Right lobe of liver (tissue), 6 donors: ENCODE measurements around the gene CDH4. TPM values are rescaled to one million over a fixed set of nuclear protein-coding genes. Genes with fewer than 3 reads are reported as not detected.

ENCODE experiments used
- ATAC-seq, 4 donors: fragments of 200-7000 bp; cut with Tn5 transposase; one replicate each; pipeline ENCODE4 v1.9.1; 2020; ENCODE audit warnings: mild to moderate bottlenecking in 4 of 4, moderate library complexity in 4 of 4
- DNase-seq, 3 donors: peaks; one replicate each; pipeline ENCODE4 v3.0.0-alpha.2; 2020
- H3K27ac ChIP-seq, 3 donors: fragments of 200-600 bp; one replicate each; pipeline ENCODE4 v1.8.0; 2022
- H3K27me3 ChIP-seq, 2 donors: fragments of 200-600 bp; one replicate each; pipeline ENCODE4 v1.8.0; 2022
- H3K36me3 ChIP-seq, 4 donors: fragments of 200-600 bp; sonication (generic) in 1 of 4; one replicate each; pipeline versions ENCODE4 v1.5.1 to v1.8.0; 2017 to 2022; ENCODE audit warnings: control low read depth in 1 of 4
- H3K4me1 ChIP-seq, 4 donors: fragments of 200-600 bp; sonication (generic) in 1 of 4; one replicate each; pipeline versions ENCODE4 v1.5.1 to v1.8.0; 2017 to 2022; ENCODE audit warnings: control low read depth in 1 of 4
- H3K4me3 ChIP-seq, 3 donors: fragments of 200-600 bp; one replicate each; pipeline ENCODE4 v1.8.0; 2022
- H3K9me3 ChIP-seq, 4 donors: fragments of 200-600 bp; sonication (generic) in 1 of 4; one replicate each; pipeline versions ENCODE4 v1.5.1 to v1.8.0; 2017 to 2022; ENCODE audit warnings: control low read depth in 1 of 4
- CTCF ChIP-seq, 4 donors: fragments of 200-600 bp in 3 of 4; fragments of 450-650 bp in 1 of 4; IDR thresholded peaks; one replicate each; pipeline versions ENCODE4 v1.5.1 to v1.8.0; 2016 to 2022; ENCODE audit warnings: antibody characterized with exemption in 4 of 4, mild to moderate bottlenecking in 2 of 4
- POLR2A ChIP-seq: fragments of 450-650 bp; IDR thresholded peaks from one replicate; pipeline ENCODE4 v1.6.1; 2017; ENCODE audit warnings: antibody characterized with exemption, mild to moderate bottlenecking
- WGBS: methylation state at CpG from one replicate; pipeline ENCODE4 v1.1.6; 2018; ENCODE audit warnings: low coverage, low lambda C conversion rate; ENCODE audit not compliant: insufficient coverage; ENCODE audit errors: missing lambda C conversion rate; 5-methylcytosine and 5-hydroxymethylcytosine counted together
- intact Hi-C, 2 donors: fragments of 100-400 bp; cut with DNase I; formaldehyde crosslinking; loops; one replicate each; pipeline versions ENCODE4 v1.11.2 to v1.14.1; 2022
- total RNA-seq, 6 experiments: library from RNA; depleted of rRNA in 2 of 6; stranded (reverse); fragments of >200 nt in 2 of 6; fragmentation: NEBNext Ultra II Directional in 3 of 6; extraction: Animal tissue kit (Norgen Biotek cat#: 25700) in 3 of 6; gene quantifications; one replicate each; pipeline versions ENCODE4 v1.1.0 to v1.2.4, GENCODE V29; 2016 to 2023
- donor health status: DM: no; HTN: yes; CAD: no.
- donor health status: DM: no; HTN: no; CAD: no.
- donor health status: DM: no; HTN: no; CAD: no.
- donor health status: DM: no; HTN: yes; CAD: no.
- donor health status: DM: no; HTN: yes; CAD: no.

The CDH4 gene
- total RNA-seq, 6 experiments from 2014 or later = 0.02 to 0.14 (median 0.09) TPM; not detected in 3

- Histone ChIP-seq H3K27ac (no peak overlapping the region), H3K27me3 (no peaks in the 10 kb centered on the region), H3K36me3 (no peaks in the 10 kb centered on the region), H3K4me3 (no peak overlapping the region), H3K4me1 (no peaks in the 10 kb centered on the region), H3K9me3 (no peaks in the 10 kb centered on the region)
- no peak for TF ChIP-seq CTCF (IDR thresholded peaks at IDR 0.05)
- no peak for TF ChIP-seq POLR2A
- no peak for DNase-seq
- intact Hi-C loops = no loop called here
- ATAC-seq = no peak
- 75% methylated on average over 12 of the region's 26 CpGs for WGBS
Observed at GRCh38 chr20:61903575-61904340, 651.7 kb downstream of the CDH4 start.

- DNase-seq (no peak), ATAC-seq (no peak)
- Histone ChIP-seq H3K9me3 (no peaks in the 10 kb centered on the region), H3K27ac (no peak overlapping the region), H3K36me3 (no peaks in the 10 kb centered on the region), H3K27me3 (no peaks in the 10 kb centered on the region), H3K4me1 (no peaks in the 10 kb centered on the region), H3K4me3 (no peak overlapping the region)
- no peak for TF ChIP-seq CTCF (IDR thresholded peaks at IDR 0.05)
- no peak for TF ChIP-seq POLR2A
- intact Hi-C loops = no loop called here
- 70% methylated on average over 2 of the region's 14 CpGs for WGBS
Observed at GRCh38 chr20:61904456-61904855, 652.4 kb downstream of the CDH4 start.

DNA sequence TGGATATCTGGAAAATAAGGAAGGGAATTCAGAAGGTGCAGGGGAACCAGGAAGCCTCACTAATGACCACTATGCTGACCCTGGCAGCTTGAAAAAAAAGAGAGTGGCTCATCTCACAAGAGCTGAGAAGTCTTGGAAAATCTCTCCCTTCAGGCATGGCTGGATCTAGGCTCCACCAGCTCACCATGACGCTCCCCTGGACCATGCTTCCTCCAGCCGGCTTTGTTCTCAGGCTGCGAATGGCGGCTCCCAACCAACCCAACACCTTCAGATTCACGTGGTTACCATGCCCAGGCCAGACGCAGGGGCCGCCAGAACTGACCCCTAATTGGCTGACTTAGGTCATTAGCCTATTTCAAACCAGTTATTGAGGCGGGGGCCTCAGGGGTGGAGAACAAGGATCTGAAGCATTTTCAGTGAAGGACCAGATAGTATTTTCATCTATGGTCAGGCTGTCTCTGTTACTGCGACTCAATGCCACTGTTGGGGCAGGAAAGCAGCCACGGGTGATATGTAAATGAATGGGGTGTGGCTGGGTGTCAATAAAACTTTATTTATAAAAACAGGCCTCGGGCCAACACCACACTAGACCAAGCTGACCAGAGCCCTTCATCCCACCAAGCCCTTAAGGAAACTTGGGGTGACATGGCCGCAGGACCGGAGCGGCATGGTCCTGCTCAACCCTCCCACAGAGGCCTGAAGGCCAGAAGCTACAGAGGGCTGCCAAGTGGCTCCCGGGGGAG lies 653.9 kb downstream of the CDH4 start:
- no peak for ATAC-seq
- no peak for DNase-seq
- Histone ChIP-seq H3K9me3 (no peaks in the 10 kb centered on the region), H3K27ac (no peak overlapping the region), H3K36me3 (no peaks in the 10 kb centered on the region), H3K4me1 (no peaks in the 10 kb centered on the region), H3K4me3 (no peak overlapping the region), H3K27me3 (no peaks in the 10 kb centered on the region)
- TF ChIP-seq CTCF (IDR thresholded peaks at IDR 0.05) (no peak), POLR2A (no peak)
- WGBS = 81% methylated on average over 5 of the region's 15 CpGs
- intact Hi-C loops = no loop called here

DNA sequence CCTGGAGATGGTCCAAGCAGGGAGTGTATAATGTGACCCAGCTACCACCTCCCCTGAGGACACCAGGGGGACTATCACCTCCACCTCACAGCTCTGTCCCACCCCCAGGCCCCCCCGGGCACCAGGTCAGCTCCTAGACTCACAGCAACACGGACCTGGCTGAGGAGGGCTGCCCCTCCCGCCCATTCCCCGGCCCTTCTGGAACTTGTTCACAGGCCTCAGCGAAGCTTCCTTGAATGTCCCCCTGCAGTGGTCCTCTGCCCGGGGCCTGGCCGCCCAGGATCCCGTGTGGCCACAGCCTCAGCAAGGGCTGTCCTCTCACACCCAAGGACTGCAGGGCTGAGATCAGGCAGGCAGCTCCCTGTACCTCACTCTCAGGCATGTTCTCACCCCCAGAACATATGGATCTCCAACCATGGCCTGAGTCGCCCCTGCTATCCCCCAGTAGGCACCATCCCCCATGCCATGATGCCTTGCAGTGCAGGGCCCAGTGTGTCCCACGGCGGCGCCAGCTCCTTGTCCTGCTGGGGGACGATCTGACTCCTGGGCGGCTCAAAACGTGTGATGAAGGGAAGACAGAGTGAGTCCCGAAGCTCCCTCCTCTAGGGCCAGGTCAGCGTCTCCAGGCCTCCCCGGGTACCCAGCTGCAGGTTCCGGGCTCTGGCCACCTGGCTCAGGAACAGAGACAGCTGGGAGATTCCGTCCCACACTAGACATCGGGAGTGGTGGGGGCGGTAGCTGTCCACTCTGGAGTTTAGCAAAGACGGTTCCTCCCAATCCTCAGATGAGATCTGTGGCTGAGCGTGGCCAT lies 655.2 kb downstream of the CDH4 start:
- ATAC-seq (no peak), DNase-seq (no peak)
- Histone ChIP-seq H3K4me1 (no peaks in the 10 kb centered on the region), H3K9me3 (no peaks in the 10 kb centered on the region), H3K36me3 (no peaks in the 10 kb centered on the region), H3K27ac (no peak overlapping the region), H3K4me3 (no peak overlapping the region), H3K27me3 (no peaks in the 10 kb centered on the region)
- WGBS = 80% methylated on average over 9 of the region's 24 CpGs
- intact Hi-C loops = no loop called here
- TF ChIP-seq CTCF (IDR thresholded peaks at IDR 0.05) = no peak
- no peak for TF ChIP-seq POLR2A
